ENCODE data around the gene POC1A. TPM values are rescaled to one million over a fixed set of nuclear protein-coding genes. Genes with fewer than 3 reads are reported as not detected.

POC1A gene
- total and polyA plus RNA-seq, 10 of the 15 experiments (the other 5 are each of a cell fraction or from before 2014, with no cell fraction given), result 8.5 to 49.8 (median 23.5) TPM

GRCh38 chr3:52072471-52072870, 81.8 kb downstream of the POC1A start:
- no peak for ATAC-seq
- RAD21 ChIA-PET (ENCODE audit: unreplicated experiment), result no interaction called here
- no peak for DNase-seq (ENCODE audit: low read depth, low spot score)
- H3K4me3 ChIP-seq, result no peak overlapping the region
- POLR2A ChIA-PET, result no interaction called here
- BruUV-seq (replicated peaks), result no TSS peak
- FAIRE-seq, result no peak
- no peaks in the 10 kb centered on the region for H3K4me1 ChIP-seq (ENCODE audit: control insufficient read depth, insufficient read depth, low read length)
- no peaks in the 10 kb centered on the region for H3K79me2 ChIP-seq (ENCODE audit: control insufficient read depth, insufficient read depth, low read length)
- H3K27ac ChIP-seq (ENCODE audit: control insufficient read depth, insufficient read depth), result no peak overlapping the region
- H3K4me2 ChIP-seq (ENCODE audit: control insufficient read depth, insufficient read depth), result no peak overlapping the region
- no peaks in the 10 kb centered on the region for H3K9me3 ChIP-seq (replicated peaks; ENCODE audit: control insufficient read depth, insufficient read depth, low read length)
- CTCF ChIA-PET, result no interaction called here
- SMC1A ChIA-PET (ENCODE audit: uncharacterized antibody, unreplicated experiment), result interaction anchor here (0.7 kb wide), 1 partner anchor 1833 kb away, joined by 4 read pairs; no protein-coding TSS in a partner anchor
- 93% methylated on average over 8 of the region's 8 CpGs for WGBS (ENCODE audit: insufficient coverage, insufficient replicate concordance, low lambda C conversion rate, missing lambda C conversion rate)
- no peak overlapping the region for H2AFZ ChIP-seq (ENCODE audit: control insufficient read depth, low read depth, low read length)
- H3K36me3 ChIP-seq (ENCODE audit: control insufficient read depth in 2 of 2, insufficient read depth in 2 of 2, low read length in 1 of 2), result peaks cover 0 to 3% of the 10 kb centered on the region in 2 experiments; a peak in 3 of 4 replicates
- TF ChIP-seq IRF3 (IDR thresholded peaks at IDR 0.05) (no peak), CBX3 (IDR thresholded peaks at IDR 0.05; ENCODE audit: borderline replicate concordance, low read depth) (no peak), SUZ12 (IDR thresholded peaks at IDR 0.05; ENCODE audit: unreplicated experiment) (no peak), SMAD1 (IDR thresholded peaks at IDR 0.05; ENCODE audit: low read depth, partially characterized antibody) (no peak), CHD1 (IDR thresholded peaks at IDR 0.05; ENCODE audit: low read depth, low read length) (no peak)
- no peak overlapping the region for H3K9ac ChIP-seq (ENCODE audit: control insufficient read depth, insufficient read depth, low read length)
- no peaks in the 10 kb centered on the region for H3K27me3 ChIP-seq (replicated peaks in 1 of 2; ENCODE audit: control insufficient read depth in 2 of 2, insufficient read depth in 2 of 2, low read length in 1 of 2)
- intact Hi-C loops (cut with micrococcal nuclease; ENCODE audit: unreplicated experiment), result no loop called here
- in situ Hi-C loops (cut with MboI), result no loop called here
- no peaks in the 10 kb centered on the region for H4K20me1 ChIP-seq (ENCODE audit: control insufficient read depth, insufficient read depth)

- whole genome bisulfite sequencing (ENCODE audit: insufficient coverage, insufficient replicate concordance, low lambda C conversion rate, missing lambda C conversion rate), result 73% methylated on average over 5 of the region's 5 CpGs
- RAD21 ChIA-PET (ENCODE audit: unreplicated experiment), result no interaction called here
- in situ Hi-C loops (cut with MboI), result no loop called here
- Histone ChIP-seq H4K20me1 (ENCODE audit: control insufficient read depth, insufficient read depth) (no peaks in the 10 kb centered on the region), H3K4me2 (ENCODE audit: control insufficient read depth, insufficient read depth) (no peak overlapping the region), H3K9me3 (replicated peaks; ENCODE audit: control insufficient read depth, insufficient read depth, low read length) (no peaks in the 10 kb centered on the region), H3K4me1 (ENCODE audit: control insufficient read depth, insufficient read depth, low read length) (no peaks in the 10 kb centered on the region), H3K79me2 (ENCODE audit: control insufficient read depth, insufficient read depth, low read length) (no peaks in the 10 kb centered on the region), H3K4me3 (no peak overlapping the region), H3K27me3 (replicated peaks in 1 of 2; ENCODE audit: control insufficient read depth in 2 of 2, insufficient read depth in 2 of 2, low read length in 1 of 2) (no peaks in the 10 kb centered on the region), H3K9ac (ENCODE audit: control insufficient read depth, insufficient read depth, low read length) (no peak overlapping the region), H2AFZ (ENCODE audit: control insufficient read depth, low read depth, low read length) (no peak overlapping the region), H3K27ac (ENCODE audit: control insufficient read depth, insufficient read depth) (no peak overlapping the region), H3K36me3 (ENCODE audit: control insufficient read depth in 2 of 2, insufficient read depth in 2 of 2, low read length in 1 of 2) (peaks cover 0 to 3% of the 10 kb centered on the region in 2 experiments; a peak in 3 of 4 replicates)
- BruUV-seq (replicated peaks), result no TSS peak
- POLR2A ChIA-PET, result no interaction called here
- intact Hi-C loops (cut with micrococcal nuclease; ENCODE audit: unreplicated experiment), result no loop called here
- SMC1A ChIA-PET (ENCODE audit: uncharacterized antibody, unreplicated experiment), result interaction anchor here (0.7 kb wide), 1 partner anchor 1832 kb away, joined by 4 read pairs; no protein-coding TSS in a partner anchor
- CTCF ChIA-PET, result no interaction called here
- no peak for ATAC-seq
- no peak for DNase-seq (ENCODE audit: low read depth, low spot score)
- FAIRE-seq, result no peak
- TF ChIP-seq PAX8 (IDR thresholded peaks at IDR 0.05), result no peak
- no peak for TF ChIP-seq HDGF (IDR thresholded peaks at IDR 0.05)
- no peak for TF ChIP-seq CUX1 (IDR thresholded peaks at IDR 0.05; ENCODE audit: insufficient replicate concordance, low read depth, low read length)
- no peak for TF ChIP-seq MYC (IDR thresholded peaks at IDR 0.05; ENCODE audit: insufficient read depth, insufficient read length, insufficient replicate concordance, low read length, severe bottlenecking)
- no peak for TF ChIP-seq LARP7 (IDR thresholded peaks at IDR 0.05)
- TF ChIP-seq ZZZ3 (IDR thresholded peaks at IDR 0.05; ENCODE audit: control insufficient read depth, insufficient read length, low read depth), result no peak
These were observed 82.2 kb downstream of the POC1A start for GRCh38 chr3:52072020-52072419.

Measured in GM12878 (cell line).